H54 (cell line): ENCODE results near the gene CELA2B.
"Not testable (repeated sequence)": the region's sequence is repeated elsewhere in the genome, so short reads cannot be mapped to it uniquely, and the experiment has no call there.

Source experiments
- DNase-seq: peaks from one replicate; pipeline ENCODE4 v3.0.0; 2011; ENCODE audit warnings: low spot score, mixed read lengths; ENCODE audit not compliant: insufficient read length
- FAIRE-seq: peaks from 3 replicates; lab custom pipeline; 2011; peaks lifted over from hg19 to GRCh38; lab: Jason Lieb, UNC
- POLR2A ChIP-seq: IDR thresholded peaks from 2 replicates; pipeline ENCODE4 v1.6.1; 2011; ENCODE audit warnings: low read depth, mild to moderate bottlenecking, low read length

Gene CELA2B

DNA sequence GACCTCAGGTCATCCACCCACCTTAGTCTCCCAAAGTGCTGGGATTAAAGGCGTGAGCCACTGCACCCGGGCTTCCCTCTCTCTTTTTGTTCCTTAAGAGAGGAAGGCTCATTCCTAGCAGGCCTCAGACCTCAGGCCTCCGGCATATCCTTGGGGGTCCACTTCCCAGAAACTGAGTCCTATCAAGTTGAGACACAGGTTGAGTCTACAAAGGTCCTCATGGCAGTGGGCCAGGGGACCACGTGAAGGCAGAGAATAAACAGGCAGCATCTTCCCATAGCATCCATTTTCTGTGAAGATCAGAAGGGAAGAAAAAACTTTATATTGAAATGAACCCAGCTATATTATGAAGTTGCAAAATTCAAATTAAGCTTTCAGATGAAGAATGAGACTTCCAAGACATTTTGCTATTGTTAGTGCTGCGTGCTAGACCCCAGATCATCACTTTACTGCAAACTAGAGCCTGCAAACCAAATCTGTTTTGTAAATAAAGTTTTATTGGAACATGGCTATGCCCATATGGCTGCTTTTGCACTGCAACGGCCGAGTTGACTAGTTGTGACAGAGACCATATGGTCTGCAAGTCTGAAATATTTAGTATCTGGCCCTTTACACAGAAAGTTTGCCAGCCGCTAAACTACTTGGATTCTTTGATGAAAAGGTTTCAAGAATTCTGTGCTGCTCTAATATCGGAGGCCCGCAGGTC, 22.9 kb upstream of the CELA2B start:
- FAIRE-seq (no peak), DNase-seq (no peak)
- no peak for TF ChIP-seq POLR2A

DNA sequence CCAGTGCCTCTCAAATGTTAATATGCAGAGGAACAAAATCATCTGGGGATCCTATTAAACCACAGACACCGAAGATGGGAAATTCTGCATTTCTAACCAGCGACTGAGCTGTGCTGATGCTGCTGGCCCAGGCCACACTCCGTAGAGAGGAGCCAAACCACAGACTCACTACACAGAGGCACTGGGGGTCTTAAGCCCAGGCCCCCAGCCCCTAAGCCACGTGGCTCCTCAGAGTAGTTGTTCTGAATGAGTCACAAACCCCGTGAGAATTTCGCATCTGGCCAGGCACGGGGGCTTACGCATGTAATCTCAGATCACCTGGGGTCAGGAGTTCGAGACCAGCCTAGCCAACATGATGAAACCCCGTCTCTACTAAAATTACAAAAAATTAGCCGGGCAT, 22.2 kb upstream of the CELA2B start:
- no peak for TF ChIP-seq POLR2A
- DNase-seq (no peak), FAIRE-seq (no peak)

DNA sequence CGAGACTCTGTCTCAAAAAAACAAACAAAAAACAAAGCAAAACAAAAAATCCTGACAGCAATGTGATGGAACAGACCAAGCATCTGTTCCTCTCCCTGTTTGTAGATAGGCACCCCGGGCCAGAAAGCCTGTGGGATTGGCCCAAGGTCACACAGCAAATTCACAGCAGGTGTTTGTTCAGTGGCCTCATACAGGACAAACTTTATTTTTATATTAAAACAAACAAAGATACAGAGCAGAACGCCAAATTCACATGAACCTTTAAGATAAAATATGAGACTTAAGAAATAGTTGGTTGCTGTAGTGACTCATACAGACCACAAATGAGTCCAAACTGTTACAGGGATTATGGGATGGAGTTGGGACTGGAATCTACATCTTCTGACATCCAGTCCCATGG, 21.6 kb upstream of the CELA2B start:
- no peak for DNase-seq
- peak; percentile 27 for FAIRE-seq
- TF ChIP-seq POLR2A = no peak

- DNase-seq = no peak
- no peak for TF ChIP-seq POLR2A
- no peak for FAIRE-seq
Measured at GRCh38 chr1:15455522-15455921, 20.4 kb upstream of the CELA2B start.

- no peak for FAIRE-seq
Measured at GRCh38 chr1:15456313-15456954, 19.5 kb upstream of the CELA2B start, which contains the start of gene CELA2A. Gene CELA2A (plus strand): TSS chr1:15456732. CDS start chr1:15456754, 22 bp downstream.

GRCh38 chr1:15457585-15457984, 18.3 kb upstream of the CELA2B start:
- no peak for TF ChIP-seq POLR2A
- DNase-seq (no peak), FAIRE-seq (no peak)

More at GRCh38 chr1:15456313-15456954, 19.5 kb upstream of the CELA2B start, which contains the start of gene CELA2A:
- TF ChIP-seq POLR2A = no peak
- no peak for DNase-seq

- DNase-seq, FAIRE-seq: not testable (repeated sequence)
Measured at GRCh38 chr1:15458388-15458787, 17.5 kb upstream of the CELA2B start.

DNA sequence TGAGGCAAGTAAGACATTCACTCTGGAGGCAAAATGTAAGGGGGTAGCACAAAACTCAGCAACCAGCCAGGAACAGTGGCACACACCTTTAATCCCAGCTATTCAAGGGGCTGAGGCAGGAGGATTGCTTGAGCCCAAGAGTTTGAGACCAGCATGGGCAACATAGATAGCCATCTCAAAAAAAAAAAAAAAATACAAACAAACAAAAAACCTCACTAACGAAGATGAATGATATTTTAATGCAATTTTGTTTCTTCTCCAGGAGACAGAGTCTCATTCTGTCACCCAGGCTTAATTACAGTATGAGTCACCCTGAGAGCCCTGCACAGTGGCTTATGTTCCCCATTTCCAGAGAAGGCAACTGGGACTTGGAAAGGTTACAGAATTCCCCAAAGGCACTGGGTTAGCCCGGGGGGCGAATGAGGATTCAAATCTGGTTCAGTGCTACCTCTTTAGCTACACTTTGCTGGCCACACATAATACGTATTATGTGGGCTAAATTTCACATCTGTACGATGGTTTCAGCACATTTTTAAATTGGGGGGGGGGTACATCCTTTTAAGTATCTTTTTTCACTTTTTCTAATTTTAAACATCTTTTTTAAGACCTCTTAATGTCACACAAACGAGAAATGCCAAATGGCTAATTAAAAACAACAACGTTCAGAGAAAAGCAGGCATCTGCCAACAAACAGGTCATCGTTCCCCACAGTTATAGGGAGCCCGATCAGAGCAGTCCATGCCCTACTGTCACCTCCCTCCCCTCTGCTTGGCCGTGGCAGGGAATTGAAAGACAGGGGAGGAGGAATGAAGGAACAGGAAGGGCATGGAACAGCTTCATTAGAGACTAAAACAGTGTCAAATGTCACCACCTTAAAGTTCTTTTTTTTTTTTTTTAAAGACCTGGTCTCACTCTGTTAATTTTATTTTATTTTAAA, 15.9 kb upstream of the CELA2B start:
- no peak for TF ChIP-seq POLR2A
- DNase-seq (no peak), FAIRE-seq (no peak)

- no peak for FAIRE-seq
- no peak for TF ChIP-seq POLR2A
- no peak for DNase-seq
Measured at GRCh38 chr1:15460708-15461095, 15.2 kb upstream of the CELA2B start.

- not testable (repeated sequence) for DNase-seq, FAIRE-seq
Measured at GRCh38 chr1:15463064-15463800, 12.7 kb upstream of the CELA2B start.

- not testable (repeated sequence) for FAIRE-seq
Measured at GRCh38 chr1:15463926-15464322, 12.0 kb upstream of the CELA2B start.

GRCh38 chr1:15465674-15466073, 10.2 kb upstream of the CELA2B start:
- no peak for TF ChIP-seq POLR2A
- DNase-seq = no peak
- FAIRE-seq = no peak

More at GRCh38 chr1:15463926-15464322, 12.0 kb upstream of the CELA2B start:
- not testable (repeated sequence) for DNase-seq

DNA sequence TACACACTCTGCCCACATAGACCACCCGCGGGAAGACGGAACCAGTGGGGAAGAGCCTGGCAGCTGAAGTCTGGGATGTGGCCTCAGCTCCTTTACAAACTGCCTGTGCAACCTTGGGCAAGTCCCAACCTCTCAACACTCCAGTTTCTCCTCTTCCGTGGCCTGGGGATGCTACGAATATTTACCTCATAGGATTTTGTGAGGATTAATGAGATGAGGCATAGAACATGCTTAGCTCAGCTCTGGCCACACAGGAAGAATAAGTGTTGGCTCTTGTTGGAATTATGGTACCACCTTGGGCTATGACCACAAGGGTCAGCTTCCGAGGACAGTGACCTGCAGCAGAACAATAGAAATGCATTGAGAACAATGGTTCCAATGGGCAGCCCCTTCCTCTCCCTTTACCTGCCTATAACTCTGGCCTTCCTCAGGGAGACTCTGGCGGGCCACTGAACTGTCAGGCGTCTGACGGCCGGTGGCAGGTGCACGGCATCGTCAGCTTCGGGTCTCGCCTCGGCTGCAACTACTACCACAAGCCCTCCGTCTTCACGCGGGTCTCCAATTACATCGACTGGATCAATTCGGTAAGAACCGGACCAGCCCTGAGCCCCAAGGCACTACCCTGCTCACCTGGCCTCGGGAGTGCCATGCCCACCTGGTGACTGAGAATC, 8.8 kb upstream of the CELA2B start:
- not testable (repeated sequence) for FAIRE-seq, DNase-seq

GRCh38 chr1:15468145-15468544, 7.8 kb upstream of the CELA2B start:
- FAIRE-seq (no peak), DNase-seq (no peak)
- TF ChIP-seq POLR2A = no peak
